ENCODE measurements around the gene ZDHHC20.
A peak's percentile ranks its signal among the peaks of the same experiment; 100 is the strongest.

Gene ZDHHC20

DNA sequence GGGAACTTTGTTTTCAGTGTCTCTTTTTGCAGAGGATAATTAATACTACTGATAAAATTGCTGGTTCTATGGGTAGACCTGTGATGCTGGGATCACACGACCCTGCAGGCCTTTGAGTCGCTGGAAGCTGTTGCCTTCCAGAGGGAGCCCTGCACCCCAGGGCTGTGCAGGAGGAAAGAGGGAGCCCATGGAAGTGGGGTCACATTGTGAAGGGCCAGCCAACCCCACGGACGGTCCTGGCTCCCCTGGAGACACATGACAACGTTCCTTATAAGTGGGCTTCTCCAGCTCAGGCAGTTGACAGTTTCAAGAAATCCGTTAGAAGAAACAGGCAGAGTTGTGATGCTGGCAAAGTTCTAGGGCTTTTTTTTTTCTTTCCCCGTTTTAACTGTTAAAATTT lies 98.0 kb downstream of the ZDHHC20 start:
- no peak for DNase-seq (ENCODE audit: low spot score)

DNA sequence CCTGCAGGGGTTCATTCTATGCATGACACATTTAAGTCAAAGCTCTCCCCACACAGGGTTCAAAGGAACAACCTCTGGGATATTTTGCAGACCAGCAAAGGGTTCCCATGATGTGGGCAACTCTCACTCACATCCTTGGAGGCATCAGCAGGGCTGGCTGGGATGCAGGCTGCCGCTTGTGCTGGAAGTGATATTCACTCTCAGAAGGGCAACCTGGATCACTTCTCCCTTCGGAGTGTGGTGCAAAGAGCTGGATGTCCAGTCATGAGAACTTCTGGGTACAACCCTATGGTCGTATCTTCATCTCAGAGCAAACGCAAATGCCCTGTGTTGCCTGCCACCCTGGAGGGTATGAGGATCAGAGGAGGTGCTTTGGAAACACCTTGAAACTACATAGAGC lies 98.6 kb downstream of the ZDHHC20 start:
- DNase-seq (ENCODE audit: low spot score) = no peak

DNA sequence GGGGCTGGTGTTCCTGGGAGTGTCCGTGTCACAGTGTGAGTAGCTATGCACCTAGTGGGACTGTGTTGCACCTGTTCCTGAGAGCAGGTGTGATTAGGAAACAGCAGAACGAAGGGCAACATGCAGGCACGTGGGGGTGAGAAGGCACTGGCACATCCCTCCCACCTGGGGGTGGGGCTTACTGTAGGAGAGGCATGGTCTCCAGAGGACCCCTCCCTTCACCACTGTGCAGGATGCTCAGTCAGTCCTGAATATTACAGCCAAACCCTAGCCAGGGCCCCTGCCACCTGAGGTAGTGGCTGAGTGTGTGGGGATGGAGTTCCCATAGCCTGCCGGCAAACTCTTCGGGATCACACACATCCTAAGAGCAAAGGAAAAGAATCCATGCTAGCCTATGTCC lies 99.2 kb downstream of the ZDHHC20 start:
- no peak for DNase-seq (ENCODE audit: low spot score)

DNA sequence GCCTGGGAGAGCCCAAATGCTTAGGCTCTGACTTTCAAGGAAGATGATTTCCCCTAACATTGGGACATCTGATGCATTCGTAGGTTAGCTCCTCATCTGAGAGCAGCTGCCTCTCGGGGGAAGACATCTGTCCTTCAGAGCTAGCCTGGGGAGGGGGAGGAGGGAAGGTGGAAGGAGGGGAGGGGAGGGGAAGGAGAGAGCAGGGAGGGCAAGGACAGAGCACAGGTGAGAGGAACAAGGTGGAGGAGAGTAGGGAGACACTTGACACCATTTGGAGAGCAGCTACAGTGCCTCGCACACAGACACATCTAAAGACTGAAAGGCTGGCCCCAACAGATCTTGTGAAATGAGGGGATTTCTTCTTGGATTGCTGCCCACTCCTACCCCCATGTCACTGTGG lies 103.8 kb downstream of the ZDHHC20 start:
- DNase-seq (ENCODE audit: low spot score) = no peak

DNA sequence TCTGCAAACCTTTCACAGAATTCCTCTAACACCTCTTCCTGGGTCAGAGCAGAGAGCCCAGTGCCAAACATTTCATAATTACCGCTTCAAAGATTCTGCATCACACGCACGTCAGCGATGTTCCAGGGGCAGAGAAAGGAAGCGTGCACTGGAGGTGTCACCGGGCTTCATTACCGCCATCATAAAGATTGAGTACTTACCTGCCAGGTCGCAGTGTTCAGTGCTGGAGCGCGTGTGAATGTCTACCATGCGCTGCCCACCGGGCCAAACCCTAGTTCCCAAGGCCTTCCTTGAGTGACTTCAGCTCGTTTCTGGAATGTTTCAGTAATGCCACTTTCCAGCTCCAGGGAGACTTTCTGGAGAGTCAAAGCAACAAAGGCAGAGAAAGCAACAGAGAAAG lies 104.4 kb downstream of the ZDHHC20 start:
- no peak for DNase-seq (ENCODE audit: low spot score)

DNA sequence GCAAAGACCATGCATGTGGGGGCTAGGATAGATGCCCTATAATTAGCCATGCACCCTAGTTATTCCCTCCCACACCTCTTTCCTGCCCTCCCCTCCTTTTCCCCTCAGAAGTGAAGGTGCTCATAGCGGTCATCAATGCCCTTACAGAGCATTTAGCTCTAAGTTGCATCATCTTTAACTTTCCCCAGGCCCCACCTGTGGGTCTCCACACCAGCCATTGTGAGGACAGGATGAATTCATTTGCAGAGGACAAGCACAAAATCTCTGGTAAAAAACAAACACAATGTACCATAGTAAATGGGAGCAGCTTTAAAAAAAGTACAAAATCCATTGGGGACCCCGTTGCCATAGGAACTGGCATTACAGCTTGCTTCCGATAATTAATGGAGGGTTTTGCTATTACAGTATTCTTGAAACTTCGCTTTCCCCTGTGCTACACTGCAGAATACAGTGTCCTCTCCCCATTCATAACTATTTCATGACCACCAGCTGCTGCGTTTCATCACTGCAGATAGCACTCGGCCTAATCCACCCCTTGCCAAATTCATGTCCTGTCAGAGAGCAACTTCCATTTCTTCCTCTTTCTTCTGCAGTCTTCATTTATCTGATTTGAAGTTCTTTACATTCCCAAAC lies 110.5 kb downstream of the ZDHHC20 start:
- DNase-seq (ENCODE audit: low spot score) = no peak

DNA sequence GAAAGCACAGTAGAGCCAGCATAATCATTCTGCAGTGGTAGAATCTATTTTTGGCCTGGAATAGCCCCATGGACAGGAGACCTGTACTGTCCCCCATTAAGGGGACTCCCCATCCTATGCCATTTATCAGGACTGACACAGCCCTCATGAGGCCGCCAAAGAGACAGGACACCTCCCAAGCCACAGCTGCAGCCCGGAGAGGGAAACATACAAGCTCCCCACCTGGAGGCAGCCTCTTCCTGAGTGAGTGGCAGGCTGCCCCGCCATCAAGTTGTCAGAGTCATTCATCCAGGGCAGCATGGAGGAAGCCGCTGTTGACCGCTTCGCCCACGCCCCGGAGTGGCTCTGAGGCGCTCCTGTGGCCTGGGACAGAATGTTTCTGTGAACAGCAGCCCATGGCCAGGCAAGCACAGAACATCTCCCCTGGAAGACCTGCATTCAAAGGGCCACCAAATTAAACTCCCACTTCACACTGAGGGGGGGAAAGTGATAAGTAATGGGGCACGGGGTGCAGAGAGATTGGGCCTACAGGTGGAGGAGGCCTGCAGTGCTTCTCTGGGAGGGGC lies 111.3 kb downstream of the ZDHHC20 start:
- DNase-seq (ENCODE audit: low spot score) = no peak

DNA sequence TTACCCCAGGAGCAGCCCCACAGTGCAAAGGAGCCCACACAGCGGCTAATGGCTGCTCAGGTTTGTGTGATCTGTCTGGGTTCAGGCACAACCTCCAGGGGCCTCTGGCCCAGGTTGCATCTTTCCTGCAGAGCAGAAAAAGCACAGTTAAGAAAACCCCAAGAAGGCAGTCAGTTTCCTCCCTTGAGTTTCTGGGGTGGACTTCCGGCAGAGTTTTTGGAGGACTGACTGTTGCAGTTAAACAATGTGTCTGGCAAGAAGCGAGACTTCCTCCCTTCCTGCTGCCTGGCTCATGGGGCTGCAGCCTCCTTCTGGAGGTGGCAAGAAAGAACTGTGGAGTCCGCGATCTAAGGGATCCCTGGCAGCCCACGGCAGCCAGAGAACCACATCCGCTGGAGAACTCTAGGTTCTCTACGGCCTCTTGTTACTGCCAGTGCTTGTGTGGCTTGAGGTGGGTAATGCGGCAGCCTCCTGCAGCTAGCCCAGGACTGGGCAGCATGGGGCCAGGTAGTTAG lies 114.4 kb downstream of the ZDHHC20 start:
- peak; percentile 35 for DNase-seq (ENCODE audit: low spot score)

DNA sequence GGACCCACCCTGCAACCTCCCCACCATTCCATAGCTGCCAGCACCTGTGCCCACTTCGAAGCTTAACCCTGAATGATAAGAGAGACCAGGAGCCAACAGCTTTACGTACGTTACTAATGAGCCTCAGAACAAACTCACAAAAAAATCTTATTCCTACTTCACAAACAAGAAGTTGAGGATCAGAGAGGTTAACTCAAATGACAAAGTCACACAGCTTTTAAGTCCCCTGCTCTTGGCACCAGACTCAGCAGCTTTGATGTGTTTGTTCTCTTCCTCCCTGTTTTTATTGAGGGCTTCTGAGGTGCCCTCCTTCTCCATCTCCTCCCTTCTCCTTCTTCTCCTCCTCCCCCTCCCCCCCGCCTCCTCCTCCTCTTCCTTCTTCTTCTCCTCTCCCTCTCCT lies 115.4 kb downstream of the ZDHHC20 start:
- DNase-seq (ENCODE audit: low spot score) = no peak

DNA sequence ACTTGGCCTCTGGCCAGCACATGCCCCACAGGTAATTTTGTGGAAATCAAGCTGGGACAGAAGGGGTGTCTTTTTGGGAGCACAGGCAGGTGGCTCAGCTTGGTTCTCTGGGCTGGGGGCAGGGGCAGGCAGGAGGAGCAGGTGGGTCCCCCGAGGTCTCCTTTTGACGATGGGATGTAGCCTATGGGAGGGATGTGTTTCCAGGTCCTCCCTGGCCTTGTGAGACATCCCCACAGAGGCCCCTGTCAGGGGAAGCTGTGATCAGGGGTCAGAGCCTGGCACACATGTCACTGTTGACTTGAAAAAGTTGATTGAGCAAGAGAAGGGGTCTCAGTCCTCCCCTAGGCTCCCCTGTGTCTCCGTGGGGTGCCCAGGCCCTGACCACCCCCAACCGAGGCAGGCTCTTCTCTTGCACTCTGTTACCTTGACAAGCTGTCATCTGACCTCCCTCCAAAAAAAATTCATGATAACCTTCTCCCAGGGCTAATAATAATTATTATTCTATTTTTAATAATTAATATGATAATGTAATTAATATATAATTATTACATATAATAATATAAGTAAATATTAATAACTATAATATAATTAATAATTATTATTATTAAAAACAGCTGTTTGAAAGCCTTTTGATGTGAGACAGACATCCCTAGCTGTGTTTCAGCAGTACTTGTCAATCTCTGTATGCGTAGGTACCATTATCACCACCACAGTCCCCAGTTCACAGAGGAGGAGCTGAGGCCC lies 116.2 kb downstream of the ZDHHC20 start:
- DNase-seq (ENCODE audit: low spot score) = no peak

DNA sequence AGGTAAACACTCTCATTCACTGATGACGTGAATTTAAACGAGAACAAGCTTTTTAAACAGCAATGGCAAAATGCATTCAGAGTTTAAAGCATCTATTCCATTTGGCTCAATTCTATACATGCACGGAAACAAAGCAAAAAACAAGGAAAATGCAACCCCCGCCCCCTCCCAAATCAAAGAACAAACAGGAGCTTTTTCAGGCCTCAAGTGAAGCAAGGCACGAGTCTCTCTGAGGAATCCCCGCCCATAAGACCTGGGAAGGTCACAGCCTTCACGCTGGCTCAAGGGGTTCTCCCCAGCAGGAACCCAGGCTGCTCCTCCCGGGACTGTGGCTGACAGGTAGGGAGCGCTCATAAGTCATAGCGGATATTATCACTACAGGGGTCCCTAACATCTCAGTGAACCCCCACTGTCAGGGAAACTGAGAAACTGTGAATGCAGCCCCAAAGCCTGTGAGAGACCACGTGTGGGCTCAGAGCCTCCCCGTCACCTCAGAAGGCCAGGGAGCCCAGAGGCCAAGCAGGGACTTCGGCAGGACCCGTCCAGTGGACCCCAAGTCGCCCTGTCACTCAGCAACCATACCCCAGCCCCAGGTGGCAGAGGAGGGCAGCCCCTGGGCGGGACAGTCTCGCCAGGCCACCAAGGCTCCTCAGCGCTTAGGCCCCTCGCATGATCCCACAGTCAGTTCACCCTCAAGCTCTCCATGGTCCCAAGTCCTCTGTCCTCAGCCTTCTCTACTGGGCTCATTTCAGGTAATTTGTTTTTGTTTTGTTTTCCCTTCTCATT lies 117.3 kb downstream of the ZDHHC20 start:
- DNase-seq (ENCODE audit: low spot score) = no peak

DNA sequence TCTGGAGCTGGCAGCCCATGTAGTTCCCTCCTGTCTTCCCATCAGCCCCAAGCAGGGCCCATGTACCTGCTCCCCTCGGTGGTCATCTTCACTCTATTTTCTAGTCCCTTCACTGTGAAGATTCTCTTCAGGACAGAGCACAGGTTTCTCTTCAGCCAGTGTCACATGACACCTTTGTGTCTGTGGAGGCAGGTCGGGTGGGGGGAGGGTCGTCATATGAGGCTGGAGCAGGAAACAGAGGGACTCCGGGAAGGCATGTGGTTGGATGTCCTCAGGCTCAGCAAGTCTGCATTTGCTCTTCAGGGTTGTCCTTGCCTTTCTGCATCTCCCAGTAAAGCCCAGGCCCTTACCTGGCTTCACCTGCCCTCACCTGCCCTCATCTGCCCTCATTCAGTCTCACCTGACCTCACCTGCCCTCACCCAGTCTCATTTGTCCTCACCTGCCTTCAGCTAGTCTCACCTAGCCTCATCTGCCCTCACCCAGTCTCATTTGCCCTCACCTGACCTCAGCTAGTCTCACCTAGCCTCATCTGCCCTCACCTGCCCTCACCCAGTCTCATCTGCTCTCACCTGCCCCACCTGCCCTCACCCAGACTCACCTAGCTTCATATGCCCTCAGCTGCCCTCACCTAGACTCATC lies 120.3 kb downstream of the ZDHHC20 start:
- DNase-seq (ENCODE audit: low spot score) = no peak

DNA sequence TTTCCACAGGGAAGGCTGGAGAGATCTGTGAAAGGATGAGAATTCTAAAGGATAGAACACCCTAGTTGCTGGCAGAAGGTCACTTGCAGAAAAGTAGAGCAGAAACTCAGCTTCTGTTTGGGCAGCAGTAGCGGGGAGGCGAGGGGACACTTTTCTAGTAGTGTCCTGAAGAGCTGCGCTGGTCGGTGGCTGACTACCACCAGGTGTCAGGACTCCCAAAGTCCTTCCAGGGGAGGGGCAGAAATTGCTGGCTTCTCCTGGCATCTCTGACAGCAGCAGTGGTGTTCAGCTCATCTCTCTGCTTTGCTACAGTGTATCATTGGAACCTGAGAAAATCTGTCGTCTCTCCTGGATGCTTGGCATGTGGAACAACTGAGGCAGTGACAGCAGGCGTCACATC lies 120.9 kb downstream of the ZDHHC20 start:
- no peak for DNase-seq (ENCODE audit: low spot score)

DNA sequence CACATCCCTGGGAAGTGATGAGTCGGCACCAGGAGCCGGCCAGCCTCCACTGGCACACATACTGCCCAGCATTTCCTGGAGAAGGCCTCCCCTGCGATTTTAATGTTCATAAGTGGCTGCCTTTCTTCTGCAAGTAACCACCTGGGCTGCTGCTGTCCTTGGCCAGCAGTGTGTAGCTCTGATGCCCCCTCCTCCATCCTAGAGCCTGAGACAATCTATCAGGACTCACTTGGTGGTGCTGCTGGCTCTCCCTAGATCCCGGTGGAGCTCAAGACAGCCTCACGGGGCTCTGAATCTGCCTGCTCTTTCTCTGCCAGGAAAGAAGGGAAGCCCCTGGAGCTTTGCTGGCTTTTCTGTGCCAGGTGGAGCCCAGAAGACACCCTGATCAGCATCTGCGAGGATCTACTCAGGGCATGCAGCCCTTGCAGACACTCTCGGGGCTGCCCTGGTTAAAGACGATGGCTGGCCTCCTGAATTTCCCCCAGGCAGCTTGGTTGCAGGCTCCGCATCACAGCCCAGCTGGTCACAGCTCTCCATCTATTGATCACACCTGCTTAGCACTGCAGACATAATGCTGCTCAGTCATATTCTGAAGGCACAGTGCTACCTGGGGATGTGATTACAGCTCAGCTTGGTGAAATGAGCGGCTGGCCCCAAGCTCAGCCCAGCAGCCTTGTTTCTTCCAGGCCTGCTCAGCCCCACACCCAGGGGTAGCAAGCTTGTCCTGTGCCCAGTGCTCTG lies 122.3 kb downstream of the ZDHHC20 start:
- DNase-seq (ENCODE audit: low spot score) = no peak

DNA sequence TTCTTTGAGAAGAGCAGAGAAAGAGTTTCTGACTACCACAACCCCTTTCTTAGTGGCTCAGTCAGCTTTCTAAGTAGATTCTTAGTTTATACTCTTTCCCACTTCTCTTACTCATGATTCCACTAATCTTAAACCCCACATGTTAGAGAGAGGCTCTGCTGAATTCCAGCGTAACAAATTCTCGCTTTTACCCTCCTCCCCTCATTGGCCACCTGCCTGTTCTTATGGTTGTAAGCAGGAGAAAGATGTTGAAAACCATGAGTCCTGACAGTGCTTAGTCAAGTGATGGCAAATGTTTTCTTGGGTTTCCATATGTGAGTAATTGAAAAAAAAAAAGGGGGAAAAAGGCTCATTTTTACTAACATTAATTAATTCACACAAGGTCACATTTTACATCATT lies 125.9 kb downstream of the ZDHHC20 start:
- DNase-seq (ENCODE audit: low spot score) = no peak

DNA sequence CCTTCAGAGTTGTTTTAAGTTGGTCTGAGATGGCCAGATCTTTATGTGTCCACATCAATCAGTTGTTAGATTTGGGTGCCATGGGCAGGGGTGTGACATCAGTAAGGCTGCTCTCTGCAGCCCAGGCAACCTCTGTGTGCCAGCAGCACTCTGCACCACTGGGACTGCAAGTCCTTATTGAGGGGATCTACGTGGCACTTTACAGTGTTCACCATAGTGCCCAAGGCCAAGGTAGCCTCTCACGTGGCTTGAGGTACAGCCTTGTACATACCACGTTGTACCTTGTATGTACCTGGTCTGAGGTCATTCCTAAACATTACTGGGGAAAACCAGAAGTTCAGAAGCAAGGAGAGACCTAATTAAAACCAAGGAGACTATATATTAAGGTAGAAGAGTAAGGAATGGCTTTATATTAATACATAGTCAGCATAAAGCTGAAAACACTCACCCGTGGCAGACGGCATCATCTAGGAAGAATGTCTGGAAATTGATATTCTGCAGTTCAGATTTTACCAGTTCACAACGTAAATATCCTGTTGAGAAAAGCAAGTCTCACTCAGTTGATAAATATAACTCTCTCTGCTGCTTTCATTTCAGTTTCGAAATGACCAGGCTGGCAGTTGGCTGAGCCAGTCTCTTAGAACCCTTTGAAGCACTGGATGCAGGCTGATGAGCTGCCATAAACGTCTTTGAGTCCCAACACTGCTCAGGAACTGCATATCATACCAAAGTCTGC lies 128.8 kb downstream of the ZDHHC20 start:
- DNase-seq (ENCODE audit: low spot score) = no peak

DNA sequence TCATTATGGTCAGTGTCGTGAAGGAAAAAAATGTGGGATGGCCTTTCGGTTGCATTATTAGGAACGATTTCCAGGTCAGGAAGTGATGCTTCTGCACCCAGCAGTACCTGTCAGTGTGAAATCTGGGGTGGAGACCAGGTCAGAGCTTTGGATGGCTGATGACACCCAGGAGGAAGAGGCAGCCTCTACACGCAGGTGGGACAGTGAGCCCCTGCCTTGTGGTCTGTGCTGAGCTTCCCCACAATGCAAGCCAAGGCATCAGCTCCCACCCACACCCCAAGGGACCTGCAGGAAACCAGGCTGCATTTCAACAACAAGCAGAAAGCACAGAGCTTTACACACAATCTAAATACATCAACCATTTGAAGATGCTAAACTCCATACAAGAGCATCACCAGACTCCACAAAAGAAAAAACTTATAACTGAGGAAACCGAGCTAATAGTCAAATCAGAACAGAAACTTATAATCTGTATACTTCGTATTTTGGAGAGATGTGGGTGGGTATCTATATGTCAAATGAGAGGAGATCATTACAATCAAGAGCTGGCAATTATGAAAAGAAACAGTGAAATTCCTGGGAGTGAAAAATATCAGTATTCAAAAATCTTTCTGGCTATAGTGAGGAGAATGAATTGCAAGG lies 130.1 kb downstream of the ZDHHC20 start:
- DNase-seq (ENCODE audit: low spot score) = no peak

DNA sequence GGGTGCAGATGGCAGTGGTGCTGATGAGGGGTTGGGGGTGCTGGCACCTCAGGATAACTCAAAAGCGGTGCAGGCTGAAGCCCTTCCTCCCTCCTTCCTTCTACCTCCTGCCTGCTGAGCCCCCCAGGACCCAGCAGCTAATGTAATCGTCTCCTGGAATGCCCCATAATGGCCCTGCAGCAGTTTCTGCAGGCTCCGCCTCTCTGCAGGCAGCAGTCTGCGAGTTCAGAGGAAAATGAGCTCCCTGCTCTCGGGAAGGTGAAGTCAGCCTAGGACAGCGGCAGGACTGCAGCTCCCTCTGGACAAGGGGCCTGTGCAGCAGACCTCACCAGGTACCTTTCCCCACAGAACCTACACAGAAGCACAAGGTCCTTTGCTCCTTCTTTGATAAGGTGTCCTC lies 130.9 kb downstream of the ZDHHC20 start:
- no peak for DNase-seq (ENCODE audit: low spot score)

DNA sequence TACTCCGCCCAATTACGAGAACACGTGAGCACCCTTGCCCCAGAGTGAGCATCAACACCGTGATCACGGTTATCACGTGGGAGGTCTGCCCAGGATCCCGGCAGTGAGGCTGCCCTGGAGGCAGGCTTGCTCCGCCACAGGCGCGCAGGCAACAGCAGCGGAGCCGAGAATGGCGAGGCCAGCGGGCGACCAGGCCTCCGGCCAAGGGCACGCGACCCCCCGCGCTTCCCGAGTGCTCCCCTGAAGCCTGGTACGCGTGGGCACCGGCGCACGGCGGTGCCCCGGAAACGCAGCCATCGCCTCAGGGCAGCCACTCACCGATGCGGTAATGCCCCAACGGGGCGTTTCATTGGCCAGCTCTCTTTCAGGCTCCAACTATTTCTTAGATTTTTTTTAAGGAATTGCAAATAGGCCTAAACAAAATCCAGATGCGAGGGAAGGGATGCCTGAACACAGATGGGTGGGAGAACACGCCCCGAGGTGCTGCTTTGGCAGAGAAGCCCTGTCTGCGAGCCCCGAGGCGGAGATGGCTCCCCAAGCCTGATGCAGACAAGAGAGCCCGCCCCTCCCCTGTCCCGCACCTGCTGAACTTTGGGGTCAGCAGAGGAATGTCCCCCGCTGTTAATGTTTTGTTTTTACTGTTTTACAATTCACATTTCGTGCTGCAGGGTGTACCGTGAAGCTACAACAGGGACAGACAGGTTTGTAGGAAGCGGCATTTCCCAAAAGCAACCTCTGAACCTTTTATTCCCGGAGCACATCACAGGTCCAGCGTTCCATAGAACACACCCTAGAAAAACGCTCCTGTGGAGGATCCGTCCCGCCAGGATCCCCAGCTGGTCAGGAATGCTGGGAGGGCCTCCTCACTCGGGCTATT lies 132.7 kb downstream of the ZDHHC20 start:
- DNase-seq (ENCODE audit: low spot score) = no peak

All from CD4-positive, alpha-beta T cell treated with Interleukin-6 at 100 ng/mL for 8 hours (primary cell).